HG03135 (cell line): ENCODE measurements around the gene HSD17B1.
A peak's percentile ranks its signal among the peaks of the same experiment; 100 is the strongest.
"Not testable (repeated sequence)": the region's sequence is repeated elsewhere in the genome, so short reads cannot be mapped to it uniquely, and the experiment has no call there.

Experiments used
- ATAC-seq: cut with Tn5 transposase; IDR thresholded peaks from one replicate; pipeline ENCODE4 v1.9.1; 2021; ENCODE audit warnings: mild to moderate bottlenecking, moderate library complexity; ENCODE audit not compliant: unreplicated experiment

Gene HSD17B1

GRCh38 chr17:42545755-42546505 lies 6.8 kb upstream of the HSD17B1 start:
- ATAC-seq: not testable (repeated sequence)

- ATAC-seq: no peak
Measured at GRCh38 chr17:42547001-42547461, 5.7 kb upstream of the HSD17B1 start.

GRCh38 chr17:42547698-42548069 lies 5.0 kb upstream of the HSD17B1 start:
- no peak for ATAC-seq

GRCh38 chr17:42548070-42548837 lies 4.5 kb upstream of the HSD17B1 start:
- peak; percentile 56 for ATAC-seq

GRCh38 chr17:42548993-42549755 lies 3.5 kb upstream of the HSD17B1 start:
- ATAC-seq: no peak

GRCh38 chr17:42553161-42553818 lies 567 bp downstream of the HSD17B1 start:
- no peak for ATAC-seq

- no peak for ATAC-seq
Measured at GRCh38 chr17:42553866-42554249, 1.1 kb downstream of the HSD17B1 start.

- peak; percentile 60 for ATAC-seq
Measured at GRCh38 chr17:42554250-42555121, 1.8 kb downstream of the HSD17B1 start.

- no peak for ATAC-seq
Measured at GRCh38 chr17:42555122-42555622, 2.4 kb downstream of the HSD17B1 start.

GRCh38 chr17:42555961-42556617 lies 3.4 kb downstream of the HSD17B1 start:
- ATAC-seq: not testable (repeated sequence)

- no peak for ATAC-seq
Measured at GRCh38 chr17:42559075-42559474, 6.4 kb downstream of the HSD17B1 start.

GRCh38 chr17:42560246-42560645 lies 7.5 kb downstream of the HSD17B1 start:
- no peak for ATAC-seq

GRCh38 chr17:42561897-42562387 lies 9.2 kb downstream of the HSD17B1 start, which contains the start of gene COASY:
Gene COASY, plus strand, starts transcription at chr17:42562148. Its CDS starts 475 bp downstream, at chr17:42562623.
- ATAC-seq: no peak

- no peak for ATAC-seq
Measured at GRCh38 chr17:42562388-42563142, 9.8 kb downstream of the HSD17B1 start.

GRCh38 chr17:42563143-42563509 lies 10.4 kb downstream of the HSD17B1 start:
- ATAC-seq: no peak

- ATAC-seq: no peak
Measured at GRCh38 chr17:42563543-42563942, 10.8 kb downstream of the HSD17B1 start.

GRCh38 chr17:42563950-42564349 lies 11.2 kb downstream of the HSD17B1 start:
- no peak for ATAC-seq

GRCh38 chr17:42564815-42565522 lies 12.2 kb downstream of the HSD17B1 start:
- ATAC-seq: no peak
